ENCODE data around the gene SUMO4. TPM values are rescaled to one million over a fixed set of nuclear protein-coding genes. Genes with fewer than 3 reads are reported as not detected.
"Not testable (repeated sequence)": the region's sequence is repeated elsewhere in the genome, so short reads cannot be mapped to it uniquely, and the experiment has no call there.

SUMO4 gene
- total RNA-seq, 4 donors from 2014 or later = 1.5 to 28.1 (median 8.1) TPM

- H3K27ac ChIP-seq = no peak overlapping the region
- WGBS, 2 donors (ENCODE audit: low coverage in 1 of 2) = 71 to 87% methylated on average over 1 to 9 of the region's 9 CpGs
- H3K27me3 ChIP-seq = no peaks in the 10 kb centered on the region
- no peaks in the 10 kb centered on the region for H3K9me3 ChIP-seq
- H3K4me3 ChIP-seq = no peak overlapping the region
- TF ChIP-seq POLR2AphosphoS5 (IDR thresholded peaks at IDR 0.05) (no peak), CTCF (IDR thresholded peaks at IDR 0.05) (no peak), POLR2A (IDR thresholded peaks at IDR 0.05) (no peak), EP300 (IDR thresholded peaks at IDR 0.05; ENCODE audit: low read depth) (no peak)
- intact Hi-C loops (cut with DNase I; ENCODE audit: low total_unique reads) = no loop called here
- in situ Hi-C loops (cut with MboI; ENCODE audit: low pct_ligation_motif_present in 1 of 4, low pct_unique_long_range_greater_than_20kb in 1 of 4, low sequenced_read_pairs in 3 of 4) = loop anchor here in 2 of 4 donors (25.0 kb wide), 2 partner anchors 254 to 879 kb away; no protein-coding TSS in a partner anchor
- H3K4me1 ChIP-seq = peaks cover 0 to 9% (median 2%) of the 10 kb centered on the region in 4 donors
- no peaks in the 10 kb centered on the region for H3K36me3 ChIP-seq
- no peak for DNase-seq
Observed at GRCh38 chr6:149441740-149442139, 41.7 kb downstream of the SUMO4 start.

- H3K4me1 ChIP-seq = peaks cover 0 to 9% (median 2%) of the 10 kb centered on the region in 4 donors
- no peak for DNase-seq
- no peak overlapping the region for H3K27ac ChIP-seq
- in situ Hi-C loops (cut with MboI; ENCODE audit: low pct_ligation_motif_present in 1 of 4, low pct_unique_long_range_greater_than_20kb in 1 of 4, low sequenced_read_pairs in 3 of 4) = loop anchor here in 2 of 4 donors (25.0 kb wide), 2 partner anchors 256 to 881 kb away; no protein-coding TSS in a partner anchor
- TF ChIP-seq POLR2A (IDR thresholded peaks at IDR 0.05) (no peak), POLR2AphosphoS5 (IDR thresholded peaks at IDR 0.05) (no peak), CTCF (IDR thresholded peaks at IDR 0.05) (no peak), EP300 (IDR thresholded peaks at IDR 0.05; ENCODE audit: low read depth) (no peak)
- intact Hi-C loops (cut with DNase I; ENCODE audit: low total_unique reads) = no loop called here
- 83 to 87% methylated on average over 4 to 8 of the region's 8 CpGs for WGBS, 2 donors (ENCODE audit: low coverage in 1 of 2)
- no peaks in the 10 kb centered on the region for H3K36me3 ChIP-seq
- no peaks in the 10 kb centered on the region for H3K27me3 ChIP-seq
- no peaks in the 10 kb centered on the region for H3K9me3 ChIP-seq
- H3K4me3 ChIP-seq = no peak overlapping the region
Observed at GRCh38 chr6:149443411-149444181, 43.5 kb downstream of the SUMO4 start.

GRCh38 chr6:149444360-149445094 is 44.5 kb downstream of the SUMO4 start:
- H3K36me3 ChIP-seq; DNase-seq; H3K4me3 ChIP-seq; H3K4me1 ChIP-seq; intact Hi-C loops (cut with DNase I; ENCODE audit: low total_unique reads); H3K27me3 ChIP-seq; H3K9me3 ChIP-seq; H3K27ac ChIP-seq: not testable (repeated sequence)
- WGBS, 2 donors (ENCODE audit: low coverage in 1 of 2) = 38 to 56% methylated on average over 2 to 3 of the region's 3 CpGs
- in situ Hi-C loops (cut with MboI; ENCODE audit: low pct_ligation_motif_present in 1 of 4, low pct_unique_long_range_greater_than_20kb in 1 of 4, low sequenced_read_pairs in 3 of 4) = loop anchor here in 2 of 4 donors (25.0 kb wide), 2 partner anchors 257 to 882 kb away; no protein-coding TSS in a partner anchor

- 71% methylated on average over 5 of the region's 6 CpGs; no CpG with 5 or more reads in 1 of the 2 donors for WGBS, 2 donors (ENCODE audit: low coverage in 1 of 2)
- intact Hi-C loops (cut with DNase I; ENCODE audit: low total_unique reads) (no loop called here), in situ Hi-C loops (cut with MboI; ENCODE audit: low pct_ligation_motif_present in 1 of 4, low pct_unique_long_range_greater_than_20kb in 1 of 4, low sequenced_read_pairs in 3 of 4) (loop anchor here in 2 of 4 donors (25.0 kb wide), 2 partner anchors 258 to 883 kb away; no protein-coding TSS in a partner anchor)
- Histone ChIP-seq H3K4me3 (no peak overlapping the region), H3K9me3 (no peaks in the 10 kb centered on the region), H3K27me3 (no peaks in the 10 kb centered on the region), H3K27ac (no peak overlapping the region), H3K4me1 (peaks cover 0 to 11% (median 4%) of the 10 kb centered on the region in 4 donors), H3K36me3 (no peaks in the 10 kb centered on the region)
- TF ChIP-seq POLR2A (IDR thresholded peaks at IDR 0.05) = no peak
- TF ChIP-seq CTCF (IDR thresholded peaks at IDR 0.05) = no peak
- TF ChIP-seq POLR2AphosphoS5 (IDR thresholded peaks at IDR 0.05) = no peak
- no peak for TF ChIP-seq EP300 (IDR thresholded peaks at IDR 0.05; ENCODE audit: low read depth)
- DNase-seq = no peak
Observed at GRCh38 chr6:149445095-149445466, 45.0 kb downstream of the SUMO4 start.

Data from transverse colon (tissue), 4 donors.